ENCODE results near the gene PIK3R5. TPM values are rescaled to one million over a fixed set of nuclear protein-coding genes. Genes with fewer than 3 reads are reported as not detected.

Gene PIK3R5
- total RNA-seq, 1 experiment from 2014 or later, result 0.09 TPM

GRCh38 chr17:8961829-8962228, 3.7 kb downstream of the PIK3R5 start:
- no peaks in the 10 kb centered on the region for H3K9me3 ChIP-seq (ENCODE audit: low read depth, low read length, poor library complexity, severe bottlenecking)
- intact Hi-C loops (cut with micrococcal nuclease; ENCODE audit: unreplicated experiment), result no loop called here
- POLR2A ChIA-PET (ENCODE audit: low non-redundant PET), result no interaction called here
- H3K36me3 ChIP-seq (ENCODE audit: insufficient read depth, low read length, poor library complexity, severe bottlenecking), result no peaks in the 10 kb centered on the region
- H3K4me1 ChIP-seq (ENCODE audit: insufficient read depth, low read length, poor library complexity, severe bottlenecking), result no peaks in the 10 kb centered on the region
- H3K4me3 ChIP-seq (ENCODE audit: low read depth, low read length, poor library complexity, severe bottlenecking), result no peak overlapping the region
- H3K27me3 ChIP-seq (replicated peaks; ENCODE audit: insufficient read depth, low read depth, low read length, poor library complexity), result peaks cover 44% of the 10 kb centered on the region
- TF ChIP-seq CTCF (conservative IDR thresholded peaks at IDR 0.05; ENCODE audit: low read depth, low read length) (no peak), EZH2 (IDR thresholded peaks at IDR 0.05; ENCODE audit: borderline replicate concordance, low read depth, low read length, poor library complexity, severe bottlenecking) (no peak)
- CTCF ChIA-PET, result no interaction called here
- BruUV-seq (replicated peaks), result no TSS peak
- DNase-seq (ENCODE audit: low spot score), result no peak
- no peak overlapping the region for H3K27ac ChIP-seq (ENCODE audit: low read depth, low read length, poor library complexity, severe bottlenecking)

GRCh38 chr17:8960325-8961140, 5.0 kb downstream of the PIK3R5 start:
- H3K4me3 ChIP-seq (ENCODE audit: low read depth, low read length, poor library complexity, severe bottlenecking), result no peak overlapping the region
- no peaks in the 10 kb centered on the region for H3K9me3 ChIP-seq (ENCODE audit: low read depth, low read length, poor library complexity, severe bottlenecking)
- ChIA-PET POLR2A (ENCODE audit: low non-redundant PET) (interaction anchor here (0.5 kb wide), 1 partner anchor 20 kb away, joined by 4 read pairs; no protein-coding TSS in a partner anchor), CTCF (no interaction called here)
- H3K27ac ChIP-seq (ENCODE audit: low read depth, low read length, poor library complexity, severe bottlenecking), result no peak overlapping the region
- no peak for DNase-seq (ENCODE audit: low spot score)
- intact Hi-C loops (cut with micrococcal nuclease; ENCODE audit: unreplicated experiment), result no loop called here
- TF ChIP-seq CTCF (conservative IDR thresholded peaks at IDR 0.05; ENCODE audit: low read depth, low read length) (no peak), EZH2 (IDR thresholded peaks at IDR 0.05; ENCODE audit: borderline replicate concordance, low read depth, low read length, poor library complexity, severe bottlenecking) (no peak)
- H3K27me3 ChIP-seq (replicated peaks; ENCODE audit: insufficient read depth, low read depth, low read length, poor library complexity), result peaks cover 36% of the 10 kb centered on the region
- no TSS peak for BruUV-seq (replicated peaks)
- H3K4me1 ChIP-seq (ENCODE audit: insufficient read depth, low read length, poor library complexity, severe bottlenecking), result no peaks in the 10 kb centered on the region
- H3K36me3 ChIP-seq (ENCODE audit: insufficient read depth, low read length, poor library complexity, severe bottlenecking), result no peaks in the 10 kb centered on the region

GRCh38 chr17:8959312-8959918, 6.1 kb downstream of the PIK3R5 start:
- no peaks in the 10 kb centered on the region for H3K36me3 ChIP-seq (ENCODE audit: insufficient read depth, low read length, poor library complexity, severe bottlenecking)
- H3K4me1 ChIP-seq (ENCODE audit: insufficient read depth, low read length, poor library complexity, severe bottlenecking), result no peaks in the 10 kb centered on the region
- intact Hi-C loops (cut with micrococcal nuclease; ENCODE audit: unreplicated experiment), result no loop called here
- POLR2A ChIA-PET (ENCODE audit: low non-redundant PET), result no interaction called here
- no peaks in the 10 kb centered on the region for H3K9me3 ChIP-seq (ENCODE audit: low read depth, low read length, poor library complexity, severe bottlenecking)
- peaks cover 25% of the 10 kb centered on the region for H3K27me3 ChIP-seq (replicated peaks; ENCODE audit: insufficient read depth, low read depth, low read length, poor library complexity)
- TF ChIP-seq CTCF (conservative IDR thresholded peaks at IDR 0.05; ENCODE audit: low read depth, low read length) (no peak), EZH2 (IDR thresholded peaks at IDR 0.05; ENCODE audit: borderline replicate concordance, low read depth, low read length, poor library complexity, severe bottlenecking) (no peak)
- no peak for DNase-seq (ENCODE audit: low spot score)
- H3K27ac ChIP-seq (ENCODE audit: low read depth, low read length, poor library complexity, severe bottlenecking), result no peak overlapping the region
- H3K4me3 ChIP-seq (ENCODE audit: low read depth, low read length, poor library complexity, severe bottlenecking), result no peak overlapping the region
- CTCF ChIA-PET, result no interaction called here
- no TSS peak for BruUV-seq (replicated peaks)

All from A673 (cell line).